ENCODE data around the gene CDK6. TPM values are rescaled to one million over a fixed set of nuclear protein-coding genes. Genes with fewer than 3 reads are reported as not detected.

CDK6 gene
- total and polyA plus RNA-seq, 9 of the 15 experiments (the other 6 are each of a cell fraction or from before 2014, with no cell fraction given): 7.6 to 109 (median 44.4) TPM

DNA sequence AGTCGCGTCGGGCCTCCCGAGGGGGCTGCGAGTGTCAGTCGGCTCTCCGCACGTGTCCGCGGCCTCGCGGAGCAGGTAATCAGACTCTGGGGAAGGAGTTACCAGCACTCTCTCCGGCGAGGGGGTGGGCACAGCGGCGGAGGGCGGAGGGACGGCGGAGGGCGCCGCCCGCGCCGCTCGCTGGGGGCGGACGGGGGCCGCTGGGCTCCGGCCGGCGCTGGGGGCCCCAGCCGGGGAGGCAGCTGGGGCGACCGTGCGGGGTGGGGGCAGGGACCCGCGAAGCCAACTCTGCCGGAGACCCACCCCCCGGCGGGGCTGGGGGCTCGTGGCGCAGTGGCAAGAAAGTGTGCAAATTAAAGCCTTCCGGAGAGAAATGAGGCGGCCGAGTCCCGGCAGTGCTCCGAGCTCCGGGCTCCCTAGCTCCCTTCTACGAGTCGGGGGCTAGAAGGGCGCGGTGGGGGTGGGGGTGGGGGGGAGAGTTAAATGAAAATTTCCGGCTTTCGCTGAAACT lies at the start of gene CDK6 (continued):
- TF ChIP-seq, protein P1, sequence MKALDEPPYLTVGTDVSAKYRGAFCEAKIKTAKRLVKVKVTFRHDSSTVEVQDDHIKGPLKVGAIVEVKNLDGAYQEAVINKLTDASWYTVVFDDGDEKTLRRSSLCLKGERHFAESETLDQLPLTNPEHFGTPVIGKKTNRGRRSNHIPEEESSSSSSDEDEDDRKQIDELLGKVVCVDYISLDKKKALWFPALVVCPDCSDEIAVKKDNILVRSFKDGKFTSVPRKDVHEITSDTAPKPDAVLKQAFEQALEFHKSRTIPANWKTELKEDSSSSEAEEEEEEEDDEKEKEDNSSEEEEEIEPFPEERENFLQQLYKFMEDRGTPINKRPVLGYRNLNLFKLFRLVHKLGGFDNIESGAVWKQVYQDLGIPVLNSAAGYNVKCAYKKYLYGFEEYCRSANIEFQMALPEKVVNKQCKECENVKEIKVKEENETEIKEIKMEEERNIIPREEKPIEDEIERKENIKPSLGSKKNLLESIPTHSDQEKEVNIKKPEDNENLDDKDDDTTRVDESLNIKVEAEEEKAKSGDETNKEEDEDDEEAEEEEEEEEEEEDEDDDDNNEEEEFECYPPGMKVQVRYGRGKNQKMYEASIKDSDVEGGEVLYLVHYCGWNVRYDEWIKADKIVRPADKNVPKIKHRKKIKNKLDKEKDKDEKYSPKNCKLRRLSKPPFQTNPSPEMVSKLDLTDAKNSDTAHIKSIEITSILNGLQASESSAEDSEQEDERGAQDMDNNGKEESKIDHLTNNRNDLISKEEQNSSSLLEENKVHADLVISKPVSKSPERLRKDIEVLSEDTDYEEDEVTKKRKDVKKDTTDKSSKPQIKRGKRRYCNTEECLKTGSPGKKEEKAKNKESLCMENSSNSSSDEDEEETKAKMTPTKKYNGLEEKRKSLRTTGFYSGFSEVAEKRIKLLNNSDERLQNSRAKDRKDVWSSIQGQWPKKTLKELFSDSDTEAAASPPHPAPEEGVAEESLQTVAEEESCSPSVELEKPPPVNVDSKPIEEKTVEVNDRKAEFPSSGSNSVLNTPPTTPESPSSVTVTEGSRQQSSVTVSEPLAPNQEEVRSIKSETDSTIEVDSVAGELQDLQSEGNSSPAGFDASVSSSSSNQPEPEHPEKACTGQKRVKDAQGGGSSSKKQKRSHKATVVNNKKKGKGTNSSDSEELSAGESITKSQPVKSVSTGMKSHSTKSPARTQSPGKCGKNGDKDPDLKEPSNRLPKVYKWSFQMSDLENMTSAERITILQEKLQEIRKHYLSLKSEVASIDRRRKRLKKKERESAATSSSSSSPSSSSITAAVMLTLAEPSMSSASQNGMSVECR (CRISPR knock-in tag; IDR thresholded peaks at IDR 0.05): no peak
- no peak for TF ChIP-seq CBX2 (IDR thresholded peaks at IDR 0.05; ENCODE audit: insufficient read depth, low read length, poor library complexity, severe bottlenecking)
- no peak for TF ChIP-seq CBFA2T3 (IDR thresholded peaks at IDR 0.05)
- TF ChIP-seq ARNT (IDR thresholded peaks at IDR 0.05): no peak
- TF ChIP-seq, protein P2, sequence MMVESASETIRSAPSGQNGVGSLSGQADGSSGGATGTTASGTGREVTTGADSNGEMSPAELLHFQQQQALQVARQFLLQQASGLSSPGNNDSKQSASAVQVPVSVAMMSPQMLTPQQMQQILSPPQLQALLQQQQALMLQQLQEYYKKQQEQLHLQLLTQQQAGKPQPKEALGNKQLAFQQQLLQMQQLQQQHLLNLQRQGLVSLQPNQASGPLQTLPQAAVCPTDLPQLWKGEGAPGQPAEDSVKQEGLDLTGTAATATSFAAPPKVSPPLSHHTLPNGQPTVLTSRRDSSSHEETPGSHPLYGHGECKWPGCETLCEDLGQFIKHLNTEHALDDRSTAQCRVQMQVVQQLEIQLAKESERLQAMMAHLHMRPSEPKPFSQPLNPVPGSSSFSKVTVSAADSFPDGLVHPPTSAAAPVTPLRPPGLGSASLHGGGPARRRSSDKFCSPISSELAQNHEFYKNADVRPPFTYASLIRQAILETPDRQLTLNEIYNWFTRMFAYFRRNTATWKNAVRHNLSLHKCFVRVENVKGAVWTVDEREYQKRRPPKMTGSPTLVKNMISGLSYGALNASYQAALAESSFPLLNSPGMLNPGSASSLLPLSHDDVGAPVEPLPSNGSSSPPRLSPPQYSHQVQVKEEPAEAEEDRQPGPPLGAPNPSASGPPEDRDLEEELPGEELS (CRISPR knock-in tag; IDR thresholded peaks at IDR 0.05; ENCODE audit: borderline replicate concordance): no peak
- no peak for TF ChIP-seq CBFB (CRISPR knock-in tag; IDR thresholded peaks at IDR 0.05)
- TF ChIP-seq FOXP1 (CRISPR knock-in tag; IDR thresholded peaks at IDR 0.05): no peak
- no peak for TF ChIP-seq RFX1 (IDR thresholded peaks at IDR 0.05)
- no peak for TF ChIP-seq BRCA1 (IDR thresholded peaks at IDR 0.05)
- no peak for TF ChIP-seq BRCA1 (CRISPR knock-in tag; IDR thresholded peaks at IDR 0.05)
- TF ChIP-seq IFI16 (CRISPR knock-in tag; IDR thresholded peaks at IDR 0.05): no peak
- TF ChIP-seq DIDO1 (tag; IDR thresholded peaks at IDR 0.05; ENCODE audit: low read depth): no peak
- TF ChIP-seq PML (IDR thresholded peaks at IDR 0.05; ENCODE audit: low read length): no peak
- TF ChIP-seq, protein P3, sequence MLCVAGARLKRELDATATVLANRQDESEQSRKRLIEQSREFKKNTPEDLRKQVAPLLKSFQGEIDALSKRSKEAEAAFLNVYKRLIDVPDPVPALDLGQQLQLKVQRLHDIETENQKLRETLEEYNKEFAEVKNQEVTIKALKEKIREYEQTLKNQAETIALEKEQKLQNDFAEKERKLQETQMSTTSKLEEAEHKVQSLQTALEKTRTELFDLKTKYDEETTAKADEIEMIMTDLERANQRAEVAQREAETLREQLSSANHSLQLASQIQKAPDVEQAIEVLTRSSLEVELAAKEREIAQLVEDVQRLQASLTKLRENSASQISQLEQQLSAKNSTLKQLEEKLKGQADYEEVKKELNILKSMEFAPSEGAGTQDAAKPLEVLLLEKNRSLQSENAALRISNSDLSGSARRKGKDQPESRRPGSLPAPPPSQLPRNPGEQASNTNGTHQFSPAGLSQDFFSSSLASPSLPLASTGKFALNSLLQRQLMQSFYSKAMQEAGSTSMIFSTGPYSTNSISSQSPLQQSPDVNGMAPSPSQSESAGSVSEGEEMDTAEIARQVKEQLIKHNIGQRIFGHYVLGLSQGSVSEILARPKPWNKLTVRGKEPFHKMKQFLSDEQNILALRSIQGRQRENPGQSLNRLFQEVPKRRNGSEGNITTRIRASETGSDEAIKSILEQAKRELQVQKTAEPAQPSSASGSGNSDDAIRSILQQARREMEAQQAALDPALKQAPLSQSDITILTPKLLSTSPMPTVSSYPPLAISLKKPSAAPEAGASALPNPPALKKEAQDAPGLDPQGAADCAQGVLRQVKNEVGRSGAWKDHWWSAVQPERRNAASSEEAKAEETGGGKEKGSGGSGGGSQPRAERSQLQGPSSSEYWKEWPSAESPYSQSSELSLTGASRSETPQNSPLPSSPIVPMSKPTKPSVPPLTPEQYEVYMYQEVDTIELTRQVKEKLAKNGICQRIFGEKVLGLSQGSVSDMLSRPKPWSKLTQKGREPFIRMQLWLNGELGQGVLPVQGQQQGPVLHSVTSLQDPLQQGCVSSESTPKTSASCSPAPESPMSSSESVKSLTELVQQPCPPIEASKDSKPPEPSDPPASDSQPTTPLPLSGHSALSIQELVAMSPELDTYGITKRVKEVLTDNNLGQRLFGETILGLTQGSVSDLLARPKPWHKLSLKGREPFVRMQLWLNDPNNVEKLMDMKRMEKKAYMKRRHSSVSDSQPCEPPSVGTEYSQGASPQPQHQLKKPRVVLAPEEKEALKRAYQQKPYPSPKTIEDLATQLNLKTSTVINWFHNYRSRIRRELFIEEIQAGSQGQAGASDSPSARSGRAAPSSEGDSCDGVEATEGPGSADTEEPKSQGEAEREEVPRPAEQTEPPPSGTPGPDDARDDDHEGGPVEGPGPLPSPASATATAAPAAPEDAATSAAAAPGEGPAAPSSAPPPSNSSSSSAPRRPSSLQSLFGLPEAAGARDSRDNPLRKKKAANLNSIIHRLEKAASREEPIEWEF (CRISPR knock-in tag; IDR thresholded peaks at IDR 0.05): no peak
- no peak for TF ChIP-seq ZNF444 (CRISPR knock-in tag; IDR thresholded peaks at IDR 0.05)
- TF ChIP-seq ZNF253 (CRISPR knock-in tag; conservative IDR thresholded peaks at IDR 0.05): no peak
- TF ChIP-seq NELFE (IDR thresholded peaks at IDR 0.05; ENCODE audit: insufficient read depth, insufficient read length): no peak
- TF ChIP-seq, protein P4, sequence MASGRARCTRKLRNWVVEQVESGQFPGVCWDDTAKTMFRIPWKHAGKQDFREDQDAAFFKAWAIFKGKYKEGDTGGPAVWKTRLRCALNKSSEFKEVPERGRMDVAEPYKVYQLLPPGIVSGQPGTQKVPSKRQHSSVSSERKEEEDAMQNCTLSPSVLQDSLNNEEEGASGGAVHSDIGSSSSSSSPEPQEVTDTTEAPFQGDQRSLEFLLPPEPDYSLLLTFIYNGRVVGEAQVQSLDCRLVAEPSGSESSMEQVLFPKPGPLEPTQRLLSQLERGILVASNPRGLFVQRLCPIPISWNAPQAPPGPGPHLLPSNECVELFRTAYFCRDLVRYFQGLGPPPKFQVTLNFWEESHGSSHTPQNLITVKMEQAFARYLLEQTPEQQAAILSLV (tag; IDR thresholded peaks at IDR 0.05): no peak

Data from K562 (cell line).